ENCODE measurements around the gene HOXD10.

HOXD10 gene

GRCh38 chr2:176123411-176124109 lies 7.0 kb downstream of the HOXD10 start:
- H3K4me3 ChIP-seq (replicated peaks; ENCODE audit: low read depth, low read length), result no peak overlapping the region
- TF ChIP-seq, protein P1, sequence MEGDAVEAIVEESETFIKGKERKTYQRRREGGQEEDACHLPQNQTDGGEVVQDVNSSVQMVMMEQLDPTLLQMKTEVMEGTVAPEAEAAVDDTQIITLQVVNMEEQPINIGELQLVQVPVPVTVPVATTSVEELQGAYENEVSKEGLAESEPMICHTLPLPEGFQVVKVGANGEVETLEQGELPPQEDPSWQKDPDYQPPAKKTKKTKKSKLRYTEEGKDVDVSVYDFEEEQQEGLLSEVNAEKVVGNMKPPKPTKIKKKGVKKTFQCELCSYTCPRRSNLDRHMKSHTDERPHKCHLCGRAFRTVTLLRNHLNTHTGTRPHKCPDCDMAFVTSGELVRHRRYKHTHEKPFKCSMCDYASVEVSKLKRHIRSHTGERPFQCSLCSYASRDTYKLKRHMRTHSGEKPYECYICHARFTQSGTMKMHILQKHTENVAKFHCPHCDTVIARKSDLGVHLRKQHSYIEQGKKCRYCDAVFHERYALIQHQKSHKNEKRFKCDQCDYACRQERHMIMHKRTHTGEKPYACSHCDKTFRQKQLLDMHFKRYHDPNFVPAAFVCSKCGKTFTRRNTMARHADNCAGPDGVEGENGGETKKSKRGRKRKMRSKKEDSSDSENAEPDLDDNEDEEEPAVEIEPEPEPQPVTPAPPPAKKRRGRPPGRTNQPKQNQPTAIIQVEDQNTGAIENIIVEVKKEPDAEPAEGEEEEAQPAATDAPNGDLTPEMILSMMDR (IDR thresholded peaks at IDR 0.05; ENCODE audit: low read length, missing control alignments), result no peak
- DNase-seq (ENCODE audit: low read depth), result no peak

GRCh38 chr2:176124110-176124946 lies 7.8 kb downstream of the HOXD10 start:
- H3K4me3 ChIP-seq (replicated peaks; ENCODE audit: low read depth, low read length), result no peak overlapping the region
- TF ChIP-seq, protein P1 (IDR thresholded peaks at IDR 0.05; ENCODE audit: low read length, missing control alignments), result no peak
- no peak for DNase-seq (ENCODE audit: low read depth)

- DNase-seq (ENCODE audit: low read depth), result no peak
- H3K4me3 ChIP-seq (replicated peaks; ENCODE audit: low read depth, low read length), result no peak overlapping the region
- TF ChIP-seq, protein P1 (IDR thresholded peaks at IDR 0.05; ENCODE audit: low read length, missing control alignments), result no peak
Observed at GRCh38 chr2:176124947-176125771, 8.6 kb downstream of the HOXD10 start.

- TF ChIP-seq, protein P1 (IDR thresholded peaks at IDR 0.05; ENCODE audit: low read length, missing control alignments), result no peak
- no peak for DNase-seq (ENCODE audit: low read depth)
- H3K4me3 ChIP-seq (replicated peaks; ENCODE audit: low read depth, low read length), result no peak overlapping the region
Observed at GRCh38 chr2:176125772-176126054, 9.1 kb downstream of the HOXD10 start.

- H3K4me3 ChIP-seq (replicated peaks; ENCODE audit: low read depth, low read length), result no peak overlapping the region
- TF ChIP-seq, protein P1 (IDR thresholded peaks at IDR 0.05; ENCODE audit: low read length, missing control alignments), result peak; percentile 70
- peak; percentile 75 for DNase-seq (ENCODE audit: low read depth)
Observed at GRCh38 chr2:176126929-176127773, 10.6 kb downstream of the HOXD10 start.

DNA sequence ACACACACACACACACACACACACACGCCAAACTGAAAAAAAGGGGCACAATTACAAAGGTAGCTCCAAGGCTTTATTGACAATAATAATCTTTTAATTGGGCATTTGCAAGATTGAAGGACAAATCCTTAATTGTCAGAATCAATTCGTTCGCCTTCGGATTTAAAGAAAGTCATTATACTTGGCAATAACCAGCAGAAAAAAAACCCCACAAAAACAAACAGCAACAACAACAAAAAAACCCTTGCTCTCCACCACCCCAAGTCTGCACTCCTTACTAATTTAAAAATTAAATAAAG lies 11.1 kb downstream of the HOXD10 start:
- DNase-seq (ENCODE audit: low read depth), result no peak
- no peak overlapping the region for H3K4me3 ChIP-seq (replicated peaks; ENCODE audit: low read depth, low read length)
- TF ChIP-seq, protein P1 (IDR thresholded peaks at IDR 0.05; ENCODE audit: low read length, missing control alignments), result no peak
